K562 (cell line): Measurements from ENCODE around the gene UCK1. TPM values are rescaled to one million over a fixed set of nuclear protein-coding genes. Genes with fewer than 3 reads are reported as not detected.

Source experiments
- ATF7 ChIP-seq: fragments of 450-650 bp; IDR thresholded peaks from 2 replicates; pipeline ENCODE4 v1.7.1; 2014; ENCODE audit warnings: mild to moderate bottlenecking, moderate library complexity
- BHLHE40 ChIP-seq: IDR thresholded peaks from 2 replicates; pipeline ENCODE4 v1.6.1; 2011; ENCODE audit warnings: low read length, improper control_type of control experiment
- BRD9 ChIP-seq: fragments of 450-650 bp; IDR thresholded peaks from 2 replicates; pipeline ENCODE4 v1.6.1; 2018; ENCODE audit warnings: low read depth; ENCODE audit not compliant: partially characterized antibody
- CREB1 ChIP-seq, 2 experiments: sonication (generic) in 1 of 2; formaldehyde crosslinking in 1 of 2; IDR thresholded peaks; 2 replicates each; pipeline versions ENCODE4 v1.6.1 to v1.8.0; 2012 to 2022; ENCODE audit warnings: inconsistent platforms in 1 of 2, mild to moderate bottlenecking in 1 of 2, missing genetic modification reagents in 1 of 2, moderate library complexity in 1 of 2
- EGR1 ChIP-seq: fragments of 450-650 bp; conservative IDR thresholded peaks from 2 replicates; pipeline ENCODE4 v1.6.1; 2017; ENCODE audit warnings: mild to moderate bottlenecking
- ESRRA ChIP-seq: fragments of 450-650 bp; IDR thresholded peaks from 2 replicates; pipeline ENCODE4 v1.6.1; 2014; ENCODE audit warnings: low read depth, mild to moderate bottlenecking, moderate library complexity, borderline replicate concordance
- FIP1L1 ChIP-seq: fragments of 200-400 bp; formaldehyde crosslinking; IDR thresholded peaks from 2 replicates; pipeline ENCODE4 v1.6.1; 2018; ENCODE audit warnings: mild to moderate bottlenecking, low read depth, low read length; ENCODE audit not compliant: poor library complexity, severe bottlenecking
- HCFC1 ChIP-seq: IDR thresholded peaks from 2 replicates; pipeline ENCODE4 v1.6.1; 2012; ENCODE audit warnings: low read depth, low read length, improper control_type of control experiment
- HDAC1 ChIP-seq, 2 experiments: fragments of 450-650 bp; IDR thresholded peaks; 2 replicates each; pipeline ENCODE4 v1.6.1; 2016 to 2017; ENCODE audit warnings: inconsistent platforms in 1 of 2, mild to moderate bottlenecking in 1 of 2, moderate library complexity in 1 of 2
- HDGF ChIP-seq: fragments of 450-650 bp; IDR thresholded peaks from 2 replicates; pipeline ENCODE4 v1.6.1; 2016
- MIER1 ChIP-seq: fragments of 450-650 bp; IDR thresholded peaks from 2 replicates; pipeline ENCODE4 v1.6.1; 2016; ENCODE audit warnings: antibody characterized with exemption, mild to moderate bottlenecking, low read depth
- MYC ChIP-seq, 2 experiments: fragments of 250-450 bp in 1 of 2; sonication (Bioruptor Pico) in 1 of 2; IDR thresholded peaks; 2 replicates each; pipeline versions ENCODE4 v1.5.1 to v1.6.1; 2012 to 2021; ENCODE audit warnings: low read depth in 2 of 2, borderline replicate concordance in 1 of 2, improper control_type of control experiment in 1 of 2, low read length in 1 of 2, mild to moderate bottlenecking in 1 of 2, moderate library complexity in 1 of 2
- NCOA6 ChIP-seq: fragments of 450-650 bp; IDR thresholded peaks from 2 replicates; pipeline ENCODE4 v1.6.1; 2017; ENCODE audit warnings: mild to moderate bottlenecking
- NFIC ChIP-seq: fragments of 450-650 bp; IDR thresholded peaks from 2 replicates; pipeline ENCODE4 v1.6.1; 2017; ENCODE audit warnings: mild to moderate bottlenecking, inconsistent platforms
- PRPF4 ChIP-seq: fragments of 200-400 bp; formaldehyde crosslinking; IDR thresholded peaks from one replicate; pipeline ENCODE4 v1.6.1; 2017; ENCODE audit warnings: low read length, low read depth, mild to moderate bottlenecking; ENCODE audit not compliant: insufficient read depth, poor library complexity, severe bottlenecking
- RAD51 ChIP-seq: fragments of 450-650 bp; IDR thresholded peaks from 2 replicates; pipeline ENCODE4 v1.7.1; 2016; ENCODE audit warnings: low read depth, mild to moderate bottlenecking, borderline replicate concordance
- SAFB ChIP-seq: fragments of 200-400 bp; formaldehyde crosslinking; IDR thresholded peaks from 2 replicates; pipeline ENCODE4 v1.6.1; 2017; ENCODE audit warnings: low read depth, low read length, borderline replicate concordance
- SIN3B ChIP-seq: fragments of 450-650 bp; IDR thresholded peaks from 2 replicates; pipeline ENCODE4 v1.6.1; 2017; ENCODE audit warnings: low read depth, mild to moderate bottlenecking, moderate library complexity
- SUPT5H ChIP-seq: fragments of 450-650 bp; IDR thresholded peaks from 2 replicates; pipeline ENCODE4 v1.6.1; 2016
- TEAD4 ChIP-seq, 2 experiments: sonication (generic) in 1 of 2; formaldehyde crosslinking in 1 of 2; IDR thresholded peaks; 2 replicates each; pipeline versions ENCODE4 v1.6.1 to v1.8.0; 2012 to 2022; ENCODE audit warnings: borderline replicate concordance in 1 of 2, inconsistent platforms in 1 of 2, low read length in 1 of 2, mild to moderate bottlenecking in 1 of 2, missing genetic modification reagents in 1 of 2
- ZNF354B ChIP-seq: fragments of 250-450 bp; sonication (Bioruptor Pico); IDR thresholded peaks from 2 replicates; pipeline ENCODE4 v1.4.0; 2020
- ZNF57 ChIP-seq: fragments of 450-650 bp; formaldehyde crosslinking; IDR thresholded peaks from 2 replicates; pipeline ENCODE4 v1.4.0; 2020; ENCODE audit warnings: mild to moderate bottlenecking, moderate library complexity
- polyA plus RNA-seq, 8 experiments: library from polyadenylated mRNA; depleted of rRNA in 4 of 8; stranded (reverse) in 5 of 8; unstranded in 3 of 8; fragments of >200 nt; fragmentation: Nextera tagmentation in 2 of 8; fragmentation: Illumina TruSeq in 1 of 8; extraction: Ambion mirVana in 2 of 8; extraction: Trizol in 1 of 8; gene quantifications; 2 replicates each; pipeline versions ENCODE4 v1.2.1 to v1.2.3, GENCODE V29; 2011 to 2014; ENCODE audit warnings: inconsistent platforms in 1 of 8, missing spikeins in 1 of 8
- total RNA-seq, 7 experiments: library from RNA; depleted of rRNA in 6 of 7; stranded (reverse); fragments of >200 nt in 6 of 7; fragmentation: Illumina TruSeq in 2 of 7; extraction: Trizol in 2 of 7; gene quantifications; 2 replicates each; pipeline versions ENCODE4 v1.2.1 to v1.2.3, GENCODE V29; 2011 to 2021; ENCODE audit warnings: low replicate concordance in 1 of 7
- TF ChIP-seq, protein P1 (sequence below): sonication (generic); formaldehyde crosslinking; IDR thresholded peaks from 2 replicates; pipeline ENCODE4 v1.9.0; 2022; ENCODE audit warnings: mild to moderate bottlenecking, missing genetic modification reagents
- TF ChIP-seq, protein P2 (sequence below): fragments of 250-450 bp; sonication (Bioruptor Pico); IDR thresholded peaks from 2 replicates; pipeline ENCODE4 v1.4.0; 2020; ENCODE audit warnings: mild to moderate bottlenecking
- TF ChIP-seq, protein P3 (sequence below): fragments of 250-450 bp; sonication (Bioruptor Pico); IDR thresholded peaks from 2 replicates; pipeline ENCODE4 v1.8.0; 2021; ENCODE audit warnings: mild to moderate bottlenecking, moderate library complexity

Gene UCK1
- total and polyA plus RNA-seq, 9 of the 15 experiments (the other 6 are each of a cell fraction or from before 2014, with no cell fraction given) = 0.27 to 27.5 (median 16.1) TPM

DNA sequence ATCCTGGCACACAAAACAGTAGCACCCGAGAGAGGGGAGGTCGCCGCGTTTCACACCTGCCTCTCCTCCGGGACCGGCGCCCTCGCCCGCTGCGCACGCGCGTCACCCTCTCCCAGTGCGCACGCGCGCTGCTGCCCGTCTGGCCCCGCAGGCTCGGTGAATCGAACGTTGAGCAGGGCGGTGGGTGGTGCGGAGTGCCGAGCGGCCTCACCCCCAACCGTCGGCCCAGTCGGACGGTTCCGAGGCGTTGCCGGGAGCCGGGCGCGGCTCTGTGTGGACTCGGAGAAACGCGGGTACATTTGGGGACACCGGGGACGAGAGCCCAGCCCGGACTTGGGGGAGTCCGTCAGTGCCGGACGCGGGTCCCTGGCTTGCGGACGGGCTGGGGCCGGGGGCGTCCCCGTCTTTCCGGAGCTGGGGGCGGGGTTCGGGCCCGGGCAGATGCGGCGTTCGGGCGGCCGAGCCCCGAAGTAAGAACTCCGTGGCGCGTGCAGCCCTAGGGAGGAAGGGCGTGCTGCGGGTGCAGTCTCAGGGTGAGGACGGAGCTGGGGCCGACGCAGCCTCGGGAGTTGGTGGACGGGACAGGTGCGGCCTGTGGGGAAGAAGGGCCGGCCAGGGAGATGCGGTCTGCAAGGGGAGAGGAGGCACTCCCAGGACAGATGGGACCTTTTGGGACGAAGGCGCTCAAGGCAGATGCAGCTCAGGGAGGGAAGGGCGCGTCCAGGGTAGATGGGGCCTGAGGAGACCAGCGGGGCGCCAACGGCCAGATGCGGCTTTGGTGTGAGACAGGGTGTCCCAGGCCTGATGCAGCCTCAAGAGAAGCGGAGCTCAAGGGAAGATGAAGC is 28.1 kb downstream of the UCK1 start, which contains the start of gene POMT1 (continued):
- peak; percentile 47 for TF ChIP-seq MYC (IDR thresholded peaks at IDR 0.05; ENCODE audit: low read depth, low read length)
- no peak for TF ChIP-seq MYC (CRISPR knock-in tag; IDR thresholded peaks at IDR 0.05; ENCODE audit: borderline replicate concordance, low read depth)
- TF ChIP-seq, protein P1, sequence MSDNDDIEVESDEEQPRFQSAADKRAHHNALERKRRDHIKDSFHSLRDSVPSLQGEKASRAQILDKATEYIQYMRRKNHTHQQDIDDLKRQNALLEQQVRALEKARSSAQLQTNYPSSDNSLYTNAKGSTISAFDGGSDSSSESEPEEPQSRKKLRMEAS (CRISPR knock-in tag) = peak; percentile 68
- peak; percentile 91 for TF ChIP-seq FIP1L1
- no peak for TF ChIP-seq MIER1
- TF ChIP-seq CREB1 (IDR thresholded peaks at IDR 0.05) = no peak; the same call in 1 of the 2 replicates
- peak; percentile 74 for TF ChIP-seq CREB1 (CRISPR knock-in tag; IDR thresholded peaks at IDR 0.05)
- TF ChIP-seq SUPT5H = peak; percentile 66
- peak; percentile 77 for TF ChIP-seq NFIC
- TF ChIP-seq ZNF354B = no peak
- peak; percentile 75 for TF ChIP-seq HCFC1
- TF ChIP-seq EGR1 = peak; percentile 85
- peak; percentile 48; the same call in 1 of the 2 replicates for TF ChIP-seq BHLHE40
- TF ChIP-seq RAD51 = peak; percentile 55
- TF ChIP-seq ZNF57 (CRISPR knock-in tag) = no peak
- peak; percentile 88 for TF ChIP-seq NCOA6
- TF ChIP-seq SAFB = 0 out of 2 replicates have a peak, but pooled peaks have one; percentile 18
- TF ChIP-seq PRPF4 = no peak
- peak; percentile 70; the same call in 1 of the 2 replicates for TF ChIP-seq SIN3B
- TF ChIP-seq, protein P2, sequence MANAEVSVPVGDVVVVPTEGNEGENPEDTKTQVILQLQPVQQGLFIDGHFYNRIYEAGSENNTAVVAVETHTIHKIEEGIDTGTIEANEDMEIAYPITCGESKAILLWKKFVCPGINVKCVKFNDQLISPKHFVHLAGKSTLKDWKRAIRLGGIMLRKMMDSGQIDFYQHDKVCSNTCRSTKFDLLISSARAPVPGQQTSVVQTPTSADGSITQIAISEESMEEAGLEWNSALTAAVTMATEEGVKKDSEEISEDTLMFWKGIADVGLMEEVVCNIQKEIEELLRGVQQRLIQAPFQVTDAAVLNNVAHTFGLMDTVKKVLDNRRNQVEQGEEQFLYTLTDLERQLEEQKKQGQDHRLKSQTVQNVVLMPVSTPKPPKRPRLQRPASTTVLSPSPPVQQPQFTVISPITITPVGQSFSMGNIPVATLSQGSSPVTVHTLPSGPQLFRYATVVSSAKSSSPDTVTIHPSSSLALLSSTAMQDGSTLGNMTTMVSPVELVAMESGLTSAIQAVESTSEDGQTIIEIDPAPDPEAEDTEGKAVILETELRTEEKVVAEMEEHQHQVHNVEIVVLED (CRISPR knock-in tag) = peak; percentile 61
- TF ChIP-seq HDGF = 0 out of 2 replicates have a peak, but pooled peaks have one; percentile 48
- TF ChIP-seq ESRRA = peak; percentile 25; the same call in 1 of the 2 replicates
- TF ChIP-seq, protein P3, sequence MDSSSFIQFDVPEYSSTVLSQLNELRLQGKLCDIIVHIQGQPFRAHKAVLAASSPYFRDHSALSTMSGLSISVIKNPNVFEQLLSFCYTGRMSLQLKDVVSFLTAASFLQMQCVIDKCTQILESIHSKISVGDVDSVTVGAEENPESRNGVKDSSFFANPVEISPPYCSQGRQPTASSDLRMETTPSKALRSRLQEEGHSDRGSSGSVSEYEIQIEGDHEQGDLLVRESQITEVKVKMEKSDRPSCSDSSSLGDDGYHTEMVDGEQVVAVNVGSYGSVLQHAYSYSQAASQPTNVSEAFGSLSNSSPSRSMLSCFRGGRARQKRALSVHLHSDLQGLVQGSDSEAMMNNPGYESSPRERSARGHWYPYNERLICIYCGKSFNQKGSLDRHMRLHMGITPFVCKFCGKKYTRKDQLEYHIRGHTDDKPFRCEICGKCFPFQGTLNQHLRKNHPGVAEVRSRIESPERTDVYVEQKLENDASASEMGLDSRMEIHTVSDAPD (CRISPR knock-in tag) = no peak
- TF ChIP-seq TEAD4 (IDR thresholded peaks at IDR 0.05; ENCODE audit: low read length) = 0 out of 2 replicates have a peak, but pooled peaks have one; percentile 5
- TF ChIP-seq TEAD4 (CRISPR knock-in tag; IDR thresholded peaks at IDR 0.05; ENCODE audit: borderline replicate concordance) = no peak
- peak in 1 of 2 experiments; percentile 59; a peak in 2 of 4 replicates for TF ChIP-seq HDAC1 (IDR thresholded peaks at IDR 0.05)
- no peak for TF ChIP-seq BRD9
- peak; percentile 63; the same call in 1 of the 2 replicates for TF ChIP-seq ATF7
